Measurements from ENCODE around the gene NRG2.

NRG2 gene

GRCh38 chr5:139926797-139927503 is 116.1 kb downstream of the NRG2 start:
- no peak for DNase-seq

GRCh38 chr5:139925650-139926640 is 117.2 kb downstream of the NRG2 start:
- DNase-seq = no peak

GRCh38 chr5:139925216-139925562 is 117.9 kb downstream of the NRG2 start:
- DNase-seq = no peak

- no peak for DNase-seq
Observed at GRCh38 chr5:139924294-139925215, 118.5 kb downstream of the NRG2 start.

- DNase-seq = no peak
Observed at GRCh38 chr5:139919308-139919707, 123.8 kb downstream of the NRG2 start.

GRCh38 chr5:139915834-139916233 is 127.3 kb downstream of the NRG2 start:
- DNase-seq = no peak

- no peak for DNase-seq
Observed at GRCh38 chr5:139915266-139915665, 127.8 kb downstream of the NRG2 start.

- no peak for DNase-seq
Observed at GRCh38 chr5:139914218-139914807, 128.8 kb downstream of the NRG2 start.

- no peak for DNase-seq
Observed at GRCh38 chr5:139912804-139913203, 130.3 kb downstream of the NRG2 start.

- no peak for DNase-seq
Observed at GRCh38 chr5:139912158-139912557, 130.9 kb downstream of the NRG2 start.

- no peak for DNase-seq
Observed at GRCh38 chr5:139911425-139912120, 131.5 kb downstream of the NRG2 start.

GRCh38 chr5:139910901-139911300 is 132.2 kb downstream of the NRG2 start:
- DNase-seq = no peak

GRCh38 chr5:139910036-139910435 is 133.1 kb downstream of the NRG2 start:
- no peak for DNase-seq

GRCh38 chr5:139908749-139909148 is 134.3 kb downstream of the NRG2 start:
- no peak for DNase-seq

- DNase-seq = no peak
Observed at GRCh38 chr5:139906661-139907060, 136.4 kb downstream of the NRG2 start.

- DNase-seq = no peak
Observed at GRCh38 chr5:139904816-139905661, 138.1 kb downstream of the NRG2 start.

- no peak for DNase-seq
Observed at GRCh38 chr5:139904566-139904815, 138.6 kb downstream of the NRG2 start.

- no peak for DNase-seq
Observed at GRCh38 chr5:139903795-139904565, 139.1 kb downstream of the NRG2 start.

- no peak for DNase-seq
Observed at GRCh38 chr5:139903450-139903794, 139.7 kb downstream of the NRG2 start.

- DNase-seq = no peak
Observed at GRCh38 chr5:139901986-139902385, 141.1 kb downstream of the NRG2 start.

- no peak for DNase-seq
Observed at GRCh38 chr5:139901251-139901575, 141.9 kb downstream of the NRG2 start.
